NCI-H146 treated with DMSO at 0.1 percent for 48 hours (cell line): ENCODE results near the gene SH3BP1.
"Not testable (repeated sequence)": the region's sequence is repeated elsewhere in the genome, so short reads cannot be mapped to it uniquely, and the experiment has no call there.

Experiments used
- DNase-seq: peaks from one replicate; lab custom pipeline; 2025; ENCODE audit not compliant: unreplicated experiment; lab: John Stamatoyannopoulos, UW

Gene SH3BP1, protein sequence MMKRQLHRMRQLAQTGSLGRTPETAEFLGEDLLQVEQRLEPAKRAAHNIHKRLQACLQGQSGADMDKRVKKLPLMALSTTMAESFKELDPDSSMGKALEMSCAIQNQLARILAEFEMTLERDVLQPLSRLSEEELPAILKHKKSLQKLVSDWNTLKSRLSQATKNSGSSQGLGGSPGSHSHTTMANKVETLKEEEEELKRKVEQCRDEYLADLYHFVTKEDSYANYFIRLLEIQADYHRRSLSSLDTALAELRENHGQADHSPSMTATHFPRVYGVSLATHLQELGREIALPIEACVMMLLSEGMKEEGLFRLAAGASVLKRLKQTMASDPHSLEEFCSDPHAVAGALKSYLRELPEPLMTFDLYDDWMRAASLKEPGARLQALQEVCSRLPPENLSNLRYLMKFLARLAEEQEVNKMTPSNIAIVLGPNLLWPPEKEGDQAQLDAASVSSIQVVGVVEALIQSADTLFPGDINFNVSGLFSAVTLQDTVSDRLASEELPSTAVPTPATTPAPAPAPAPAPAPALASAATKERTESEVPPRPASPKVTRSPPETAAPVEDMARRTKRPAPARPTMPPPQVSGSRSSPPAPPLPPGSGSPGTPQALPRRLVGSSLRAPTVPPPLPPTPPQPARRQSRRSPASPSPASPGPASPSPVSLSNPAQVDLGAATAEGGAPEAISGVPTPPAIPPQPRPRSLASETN

DNA sequence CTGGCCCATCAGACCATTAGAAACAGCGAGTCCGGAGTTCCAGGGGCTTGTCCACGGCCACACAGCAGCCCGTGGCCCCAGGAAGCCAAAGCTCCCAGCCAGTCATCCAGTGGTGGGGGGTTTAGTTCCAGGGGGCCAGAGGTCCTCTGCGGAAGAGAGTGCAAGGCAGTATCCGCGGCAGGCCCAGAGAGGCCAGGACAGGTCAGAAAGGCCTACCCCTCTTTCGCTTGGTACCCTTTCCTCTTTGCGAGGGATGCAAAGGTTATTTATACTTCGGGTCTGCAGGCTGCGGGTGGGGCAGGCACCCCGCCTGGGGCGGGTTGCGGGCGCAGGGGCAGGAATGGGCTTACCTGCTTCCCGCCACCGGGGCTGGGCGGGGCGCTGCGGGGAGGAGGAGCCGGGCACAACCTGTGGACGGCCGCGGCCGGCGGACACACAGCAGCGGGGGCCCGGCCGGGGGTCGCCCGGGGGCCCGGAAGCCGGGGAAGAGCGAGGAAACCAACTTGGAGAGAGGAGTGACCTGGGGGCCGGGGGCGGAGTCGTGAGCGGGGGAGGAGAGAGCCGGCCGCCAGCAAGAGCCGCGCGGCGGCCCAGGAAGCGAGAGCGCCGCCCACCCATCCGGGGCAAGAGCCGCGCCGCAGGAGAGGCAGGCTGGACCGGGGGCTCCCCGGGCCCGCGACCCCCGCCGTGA lies at the start of gene SH3BP1:
SH3BP1 (plus strand) TSS at position 600 of the 691 bp plus-strand sequence. CDS start 119 bp downstream, outside the sequence.
- peak; percentile 22 for DNase-seq

DNA sequence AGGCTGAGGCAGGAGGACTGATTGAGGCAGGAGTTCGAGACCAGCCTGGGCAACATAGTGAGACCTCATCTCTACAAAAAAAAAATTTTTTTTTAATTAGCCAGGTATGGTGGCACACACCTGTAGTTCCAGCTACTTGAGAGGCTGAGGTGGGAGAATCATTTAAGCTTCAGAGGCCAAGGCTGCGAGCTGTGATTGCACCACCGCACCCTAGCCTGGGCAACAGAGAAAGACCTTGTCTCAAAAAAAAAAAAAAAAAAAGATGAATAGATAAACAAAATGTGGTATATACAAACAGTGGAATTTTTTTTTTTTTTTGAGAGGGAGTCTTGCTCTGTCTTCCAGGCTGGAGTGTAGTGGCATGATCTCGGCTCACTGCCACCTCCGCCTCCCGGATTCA lies 48.4 kb upstream of the SH3BP1 start:
- not testable (repeated sequence) for DNase-seq

DNA sequence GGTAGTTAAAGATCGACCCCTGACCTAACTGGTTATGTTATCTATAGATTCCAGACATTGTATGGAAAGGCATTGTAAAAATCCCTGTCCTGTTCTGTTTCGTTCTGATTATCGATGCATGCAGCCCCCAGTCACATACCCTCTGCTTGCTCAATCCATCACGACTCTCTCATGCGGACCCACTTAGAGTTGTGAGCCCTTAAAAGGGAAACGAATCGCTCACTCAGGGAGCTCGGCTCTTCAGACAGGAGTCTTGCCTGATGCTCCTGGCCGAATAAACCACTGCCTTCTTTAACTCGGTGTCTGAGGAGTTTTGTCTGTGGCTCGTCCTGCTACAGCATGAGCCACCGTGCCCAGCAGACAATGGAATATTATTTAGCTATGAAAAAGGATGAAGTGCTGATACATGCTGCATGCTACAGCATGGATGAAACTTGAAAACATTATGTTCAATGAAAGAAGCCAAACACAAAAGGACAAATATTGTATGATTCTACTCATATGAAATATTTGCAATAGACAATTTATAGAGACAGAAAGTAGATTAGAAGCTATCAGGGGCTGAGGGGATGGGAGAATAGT lies 47.6 kb upstream of the SH3BP1 start:
- DNase-seq = no peak

DNA sequence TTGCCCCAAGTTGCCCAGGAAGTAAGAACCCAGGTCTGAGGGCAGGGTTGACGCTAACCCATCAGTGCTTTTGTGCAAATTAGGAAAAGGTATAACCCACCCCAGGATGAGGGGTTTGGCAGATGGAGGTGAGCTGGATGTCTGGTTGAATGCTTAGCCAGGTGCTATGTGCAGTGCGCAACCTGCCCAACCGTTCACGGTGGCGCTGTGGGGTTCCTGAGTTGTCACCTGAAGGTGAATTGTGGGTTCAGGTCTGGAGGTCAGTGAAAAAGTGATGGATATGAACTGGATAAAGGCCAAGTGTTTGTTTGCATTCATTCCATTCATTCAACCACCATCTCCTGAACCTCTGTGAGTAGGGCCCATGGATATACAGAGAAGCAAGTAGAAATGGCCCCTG lies 45.2 kb upstream of the SH3BP1 start:
- DNase-seq = no peak

DNA sequence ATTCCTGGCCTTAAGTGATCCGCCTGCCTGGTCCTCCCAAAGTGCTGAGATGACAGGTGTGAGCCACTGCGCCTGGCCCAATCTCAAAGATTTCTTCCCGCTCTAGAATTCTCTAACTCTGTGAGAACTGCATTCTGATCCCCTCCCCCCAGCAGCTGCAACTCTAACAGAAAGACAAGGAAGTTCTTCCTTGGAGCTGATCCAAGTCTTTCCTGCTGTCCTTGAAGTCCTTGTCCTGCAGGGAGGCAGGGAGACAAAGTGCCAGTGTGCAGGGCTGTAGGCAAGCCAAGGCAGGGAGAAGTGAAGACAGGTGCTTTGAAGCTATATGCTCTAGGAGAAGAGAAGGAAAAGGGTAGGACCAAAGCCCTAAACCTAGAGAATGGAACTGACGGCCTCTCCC lies 40.3 kb upstream of the SH3BP1 start:
- DNase-seq = no peak

DNA sequence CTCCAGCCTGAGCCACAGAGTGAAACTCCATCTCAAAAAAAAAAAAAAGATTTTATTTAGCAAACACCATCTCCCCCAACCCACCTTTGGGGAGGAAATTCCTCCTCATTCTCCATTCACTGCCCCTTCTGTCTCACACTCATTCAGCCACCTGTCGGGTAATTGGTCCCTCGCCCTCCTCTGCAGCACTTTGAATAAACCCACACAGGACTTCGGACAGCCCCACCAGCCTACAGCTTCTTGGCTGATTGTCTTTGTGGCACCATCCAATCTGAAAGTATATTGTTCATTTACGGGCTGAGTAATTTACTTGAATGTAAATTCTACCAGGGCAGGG lies 38.3 kb upstream of the SH3BP1 start:
- no peak for DNase-seq

DNA sequence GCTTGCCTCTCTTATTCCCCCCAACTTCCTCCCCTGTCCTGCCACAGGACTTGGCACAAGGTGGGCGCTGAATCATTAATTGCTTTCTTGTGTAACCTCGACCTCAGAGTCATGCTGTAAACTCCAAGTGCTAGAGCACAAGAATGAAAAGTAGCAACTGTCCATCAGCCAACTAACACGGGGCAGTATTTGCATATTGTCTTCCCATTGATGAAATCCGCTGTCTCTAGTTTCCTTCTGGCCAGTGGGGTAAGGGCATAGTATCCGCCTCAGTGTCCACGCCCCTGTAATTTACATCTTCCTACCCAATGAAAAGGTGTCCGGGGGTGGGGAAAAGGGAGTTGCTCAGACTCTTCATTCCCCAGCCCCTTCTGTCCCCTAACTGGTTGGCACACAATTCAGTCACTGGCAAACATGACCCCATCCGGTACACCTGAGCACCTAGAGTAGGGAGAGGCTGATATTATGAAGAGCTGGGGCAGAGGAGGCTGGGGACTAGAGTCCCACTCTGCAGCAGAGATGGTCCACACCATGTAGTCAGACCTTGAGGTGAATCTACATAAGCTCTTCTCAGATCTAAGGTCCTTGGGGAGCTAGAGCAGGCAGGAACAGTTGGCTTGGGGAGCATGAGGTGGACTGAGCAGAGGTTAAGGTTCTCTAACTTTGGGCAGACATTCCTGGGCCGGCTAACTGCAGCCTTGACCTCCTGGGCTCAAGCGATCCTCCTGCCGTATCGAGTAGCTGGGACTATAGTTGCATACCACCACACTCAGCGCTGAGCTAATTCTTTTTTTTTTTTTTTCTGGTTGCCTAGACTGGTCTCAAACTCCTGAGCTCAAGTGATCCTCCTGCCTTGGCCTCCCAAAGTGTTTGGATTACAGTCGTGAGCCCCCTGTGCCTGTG lies 37.7 kb upstream of the SH3BP1 start:
- DNase-seq = peak; percentile 3

DNA sequence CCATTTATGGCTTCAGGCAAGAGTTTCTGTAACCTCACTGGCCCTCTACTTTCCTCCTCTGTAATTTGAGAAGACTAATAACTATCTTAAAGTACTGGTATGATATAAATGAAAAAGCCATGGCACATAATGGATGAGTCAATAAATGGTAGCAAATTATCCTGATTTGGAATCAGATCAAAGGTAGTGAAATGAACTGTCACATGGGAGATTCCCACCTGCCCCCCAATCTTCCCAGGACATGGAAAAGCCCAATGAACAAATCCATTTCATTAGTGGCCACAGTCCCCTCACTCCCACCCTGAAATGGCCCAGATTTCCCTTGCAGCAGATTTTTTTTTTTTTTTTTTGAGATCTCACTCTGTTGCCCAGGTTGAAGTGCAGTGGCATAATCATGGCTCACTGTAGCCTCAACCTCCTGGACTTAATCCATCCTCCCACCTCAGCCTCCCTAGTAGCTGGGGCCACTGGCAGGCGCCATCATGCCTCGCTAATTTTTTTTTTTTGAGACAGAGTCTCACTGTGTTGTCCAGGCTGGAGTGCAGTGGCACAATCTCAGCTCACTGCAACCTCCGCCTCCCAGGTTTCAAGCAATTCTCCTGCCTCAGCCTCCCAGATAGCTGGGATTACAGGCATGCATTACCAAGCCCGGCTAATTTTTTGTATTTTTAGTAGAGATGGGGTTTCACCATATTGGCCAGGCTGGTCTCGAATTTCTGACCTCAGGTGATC lies 36.8 kb upstream of the SH3BP1 start:
- not testable (repeated sequence) for DNase-seq

DNA sequence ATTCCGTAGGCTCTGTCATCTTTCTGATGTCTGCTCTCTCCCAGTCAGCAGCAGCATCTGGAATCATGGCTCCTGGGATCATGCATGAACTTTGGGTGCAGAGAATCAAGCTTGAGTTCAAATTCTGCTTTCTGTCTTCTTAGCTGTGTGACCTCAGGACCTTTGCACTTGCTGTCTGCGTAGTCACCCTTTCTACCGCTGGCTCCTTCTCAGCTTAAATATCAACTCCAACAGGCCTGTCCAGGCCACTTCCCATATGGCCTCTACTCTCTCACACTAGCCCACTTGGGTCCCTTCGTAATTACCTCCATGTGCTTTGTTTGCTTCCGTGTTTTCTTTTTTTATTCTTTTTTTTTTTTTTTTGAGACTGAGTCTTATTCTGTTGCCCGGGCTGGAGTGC lies 35.4 kb upstream of the SH3BP1 start:
- DNase-seq = no peak

DNA sequence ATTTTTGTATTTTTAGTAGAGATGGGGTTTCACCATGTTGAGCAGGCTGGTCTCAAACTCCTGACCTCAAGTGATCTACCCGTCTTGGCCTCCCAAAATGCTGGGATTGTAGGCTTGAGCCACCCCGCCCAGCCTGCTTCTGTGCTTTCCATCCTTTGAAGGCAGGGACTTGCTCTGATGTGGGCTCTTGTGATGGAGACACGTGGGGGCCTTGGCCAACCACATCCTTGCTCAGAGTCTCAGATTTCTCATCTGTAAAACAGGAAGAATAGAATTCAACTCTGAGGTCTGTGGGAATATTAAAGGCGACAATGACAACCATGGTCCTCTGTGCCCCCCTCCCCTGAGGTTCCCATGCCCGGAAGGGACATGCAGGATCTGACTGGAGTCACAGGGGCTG lies 34.6 kb upstream of the SH3BP1 start:
- no peak for DNase-seq

DNA sequence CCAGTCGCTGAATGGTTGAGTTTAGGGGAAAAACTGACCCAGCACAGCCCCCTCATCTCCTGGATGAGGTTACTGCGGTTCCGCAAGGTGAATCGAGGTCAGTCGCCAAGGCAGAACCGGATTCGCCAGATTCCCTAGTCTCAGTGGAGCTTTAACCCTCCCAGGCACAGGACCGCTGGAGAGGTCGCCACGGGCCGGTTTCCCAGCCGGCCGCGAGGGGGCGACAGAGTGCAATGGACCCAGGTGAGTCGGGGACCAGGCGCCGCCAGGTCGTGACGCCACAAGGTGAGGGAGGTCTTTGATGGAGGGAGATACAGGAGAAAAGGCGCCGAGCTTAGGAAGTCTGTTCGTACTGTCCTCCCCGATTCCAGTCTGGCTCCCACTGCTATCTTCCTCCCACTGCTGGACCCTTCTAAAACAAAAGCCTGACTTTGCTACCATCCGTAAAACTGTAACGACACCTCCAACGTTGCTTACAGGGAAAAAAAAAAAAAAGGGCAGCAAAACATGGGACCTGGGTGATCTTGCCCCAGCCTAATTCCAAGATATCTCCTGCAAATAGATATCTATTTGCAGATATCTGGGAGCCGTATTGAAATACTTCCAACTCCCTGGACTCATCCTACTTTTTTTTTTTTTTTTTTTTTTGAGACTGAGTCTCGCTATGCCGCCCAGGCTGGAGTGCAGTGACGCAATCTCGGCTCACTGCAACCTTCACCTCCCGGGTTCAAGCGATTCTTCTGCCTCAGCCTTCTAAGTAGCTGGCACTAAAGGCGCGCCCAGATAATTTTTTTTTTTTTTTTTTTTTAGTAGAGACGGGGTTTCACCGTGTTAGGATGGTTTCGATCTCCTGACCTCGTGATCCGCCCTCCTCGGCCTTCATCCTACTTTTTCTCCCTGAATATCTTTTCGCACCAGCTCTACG lies 32.2 kb upstream of the SH3BP1 start:
- peak; percentile 66 for DNase-seq

DNA sequence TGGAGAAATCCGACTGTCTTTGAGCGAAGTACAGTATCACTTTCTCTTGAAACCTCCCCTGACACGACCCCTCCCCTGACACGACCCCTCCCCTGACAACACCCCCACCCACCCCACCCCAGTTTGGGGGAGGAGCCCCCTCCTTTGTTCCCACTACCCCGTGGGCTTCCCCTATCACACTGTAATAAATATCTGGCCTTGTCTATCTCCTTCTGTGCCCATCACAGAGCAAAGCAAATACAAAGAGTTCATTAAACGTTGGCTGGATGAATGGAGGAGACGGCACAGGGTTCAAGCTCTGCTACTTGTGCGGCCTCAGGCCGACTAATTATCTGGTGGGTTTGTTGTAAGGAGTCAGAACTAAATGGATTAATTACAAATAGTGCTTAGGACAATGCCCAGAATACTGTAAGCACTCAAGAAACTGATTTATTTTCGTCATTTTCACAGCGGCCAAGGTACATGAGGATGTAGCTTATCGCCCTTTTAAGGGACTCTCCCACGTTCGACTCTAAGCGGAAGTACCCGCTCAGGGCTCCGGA lies 31.5 kb upstream of the SH3BP1 start:
- peak; percentile 21 for DNase-seq

DNA sequence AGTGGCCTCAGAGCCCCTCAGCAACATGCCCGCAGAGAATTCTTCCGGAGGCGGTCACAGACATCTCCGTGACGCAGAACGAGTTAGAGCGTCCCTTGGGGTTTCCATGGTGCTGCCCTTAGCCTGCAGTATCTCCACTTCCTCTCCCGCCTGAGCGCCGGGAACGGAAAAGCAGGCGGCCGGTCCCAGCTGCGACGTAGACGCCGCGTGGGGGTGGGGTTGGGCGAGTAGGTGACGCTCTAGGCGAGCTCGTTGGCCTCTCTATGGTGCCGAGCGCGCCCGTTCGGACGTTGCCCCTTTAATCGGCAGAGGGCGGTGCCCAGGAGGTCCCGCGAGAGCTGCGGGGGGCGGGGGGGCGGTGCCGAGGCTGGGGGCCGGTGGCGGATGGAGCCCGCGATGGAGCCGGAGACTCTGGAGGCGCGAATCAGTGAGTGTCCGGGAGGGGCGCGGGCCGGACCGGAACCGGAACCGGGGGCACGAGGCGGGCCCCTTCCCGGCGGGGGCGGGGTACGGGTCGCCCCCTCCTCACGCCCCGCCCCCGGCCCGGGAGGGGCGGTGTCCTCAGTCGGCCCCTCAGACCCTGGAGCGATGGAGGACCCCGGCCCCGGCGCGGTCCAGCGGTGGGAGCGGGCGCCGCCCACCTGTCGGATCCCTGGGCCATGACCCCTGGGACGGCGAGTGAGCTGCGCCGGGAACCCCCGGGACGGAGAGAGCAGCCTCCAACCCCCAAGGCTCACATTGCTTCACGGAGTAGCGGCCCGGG lies 30.8 kb upstream of the SH3BP1 start, which contains the start of gene GGA1:
GGA1 (plus strand) TSS at position 358 of the 763 bp plus-strand sequence; CDS start at position 385, 27 bp downstream.
- DNase-seq = peak; percentile 79

DNA sequence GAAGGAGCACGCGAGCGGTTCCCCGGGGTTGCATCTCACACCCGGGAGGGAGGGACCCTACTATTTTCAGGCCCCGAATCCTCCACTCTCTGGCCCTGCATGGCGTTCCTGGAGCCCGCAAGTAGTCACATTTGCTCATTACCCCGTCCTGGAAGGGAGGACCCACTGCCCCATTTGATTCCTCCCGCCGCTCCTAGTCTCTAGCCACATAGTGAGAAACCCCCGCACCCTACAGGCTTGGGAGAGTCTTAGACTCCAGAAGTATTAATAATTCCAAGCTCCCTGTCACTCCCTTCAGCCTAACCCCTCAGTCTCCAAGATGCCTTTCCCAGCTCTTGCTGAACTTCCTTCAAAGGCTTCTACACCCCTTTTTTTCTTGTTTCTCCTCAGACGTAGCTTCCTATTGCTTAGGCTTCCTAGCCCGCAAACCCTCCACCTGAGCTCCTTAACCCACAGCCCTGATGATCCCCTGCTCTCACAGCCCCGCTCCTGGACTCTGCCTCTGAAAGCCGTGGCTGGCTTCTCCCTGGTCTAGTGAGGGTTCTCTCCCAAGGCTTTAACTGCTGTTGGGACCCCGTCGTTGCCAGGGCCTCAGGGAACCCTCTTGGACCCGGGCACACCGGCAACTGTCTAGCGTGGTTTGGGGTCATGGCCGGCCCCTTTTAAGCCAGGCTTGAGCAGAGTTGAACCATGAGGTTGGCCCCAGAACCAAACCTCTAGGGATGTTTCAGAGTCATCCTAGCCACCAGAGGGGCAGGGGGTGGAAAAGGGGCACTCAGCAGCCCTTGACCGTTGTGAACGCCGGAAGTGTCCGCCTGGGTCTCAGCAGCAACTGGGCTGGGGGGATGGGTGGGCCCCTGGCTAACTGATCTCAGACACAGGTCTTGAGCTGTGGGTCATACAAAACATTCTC lies 30.0 kb upstream of the SH3BP1 start:
- no peak for DNase-seq

DNA sequence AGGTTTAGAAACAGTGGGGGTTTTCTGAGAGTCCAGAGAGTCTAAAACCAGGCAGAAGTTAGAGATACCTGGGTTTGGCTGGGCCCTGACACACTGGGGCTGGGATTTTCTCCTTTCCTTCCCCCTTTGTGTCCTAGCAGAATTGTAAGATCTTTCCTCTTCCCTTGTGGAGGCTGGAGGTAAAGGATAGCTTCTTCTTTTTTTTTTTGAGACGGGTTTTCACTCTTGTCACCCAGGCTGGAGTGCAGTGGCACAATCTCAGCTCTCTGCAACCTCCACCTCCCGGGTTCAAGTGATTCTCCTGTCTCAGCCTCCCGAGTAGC lies 29.4 kb upstream of the SH3BP1 start:
- DNase-seq = not testable (repeated sequence)

DNA sequence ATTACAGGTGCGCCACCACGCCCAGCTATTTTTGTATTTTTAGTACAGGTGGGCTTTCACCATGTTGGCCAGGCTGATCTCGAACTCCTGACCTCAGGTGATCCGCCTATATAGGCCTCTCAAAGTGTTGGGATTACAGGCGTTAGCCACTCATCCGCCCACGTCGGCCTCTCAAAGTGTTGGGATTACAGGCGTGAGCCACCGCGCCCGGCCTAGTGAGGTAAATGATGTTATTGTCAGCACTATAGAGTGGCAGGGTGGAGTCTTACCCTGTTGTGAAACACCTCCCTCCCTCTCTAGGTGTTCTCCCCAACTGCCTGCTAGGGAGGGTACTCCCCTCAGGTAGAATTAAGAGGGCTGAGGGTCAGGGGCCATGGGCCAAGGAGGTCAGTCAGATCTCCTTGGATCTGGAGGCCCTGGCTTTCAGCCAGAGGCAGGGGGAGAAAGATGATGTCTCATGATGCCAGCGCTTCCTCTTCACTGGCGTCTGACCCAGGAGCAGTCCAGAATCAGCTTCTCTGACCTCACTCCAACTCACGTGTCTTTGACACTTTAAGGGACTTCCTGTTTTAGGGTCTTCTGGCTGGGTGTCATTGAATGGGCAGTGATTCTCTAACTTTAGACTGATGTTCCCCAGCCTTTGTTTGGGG lies 28.9 kb upstream of the SH3BP1 start:
- no peak for DNase-seq
